Right lobe of liver (tissue), 4 donors: ENCODE results near the gene NRDC.

Source experiments
- CTCF ChIP-seq, 4 donors: fragments of 200-600 bp in 3 of 4; fragments of 450-650 bp in 1 of 4; IDR thresholded peaks; one replicate each; pipeline versions ENCODE4 v1.5.1 to v1.8.0; 2016 to 2022; ENCODE audit warnings: antibody characterized with exemption in 4 of 4, mild to moderate bottlenecking in 2 of 4
- POLR2A ChIP-seq: fragments of 450-650 bp; IDR thresholded peaks from one replicate; pipeline ENCODE4 v1.6.1; 2017; ENCODE audit warnings: antibody characterized with exemption, mild to moderate bottlenecking
- donor health status: DM: no; HTN: no; CAD: no.
- donor health status: DM: no; HTN: no; CAD: no.
- donor health status: DM: no; HTN: yes; CAD: no.

DNA sequence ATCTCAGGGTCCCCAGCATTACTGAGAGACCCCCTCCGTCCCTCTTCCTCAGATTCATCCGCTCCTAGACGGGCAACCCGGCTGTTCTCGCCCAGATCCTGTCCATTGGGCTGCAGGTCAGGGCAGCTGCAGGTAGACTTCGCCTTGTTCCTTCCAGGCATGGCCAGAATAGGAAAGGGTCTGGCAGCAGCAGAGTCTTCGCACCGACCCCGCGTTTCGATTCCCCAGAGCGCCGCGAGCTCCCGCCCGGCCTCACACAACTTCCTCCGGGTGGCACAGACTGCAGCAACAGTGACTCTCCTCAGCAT is 265 bp downstream of the NRDC start:
- TF ChIP-seq CTCF (IDR thresholded peaks at IDR 0.05): no peak
- TF ChIP-seq POLR2A: no peak
